ENCODE measurements around the gene GPHA2.
A peak's percentile ranks its signal among the peaks of the same experiment; 100 is the strongest.

The GPHA2 gene

GRCh38 chr11:64894070-64894811 is 41.5 kb downstream of the GPHA2 start:
- peaks cover 49% of the 10 kb centered on the region for H3K36me3 ChIP-seq
- no peak for TF ChIP-seq Cebpa-rat (IDR thresholded peaks at IDR 0.05)
- peak overlapping the region; percentile 77 for H3K9ac ChIP-seq
- H3K27ac ChIP-seq = peak overlapping the region; percentile 88
- H4K20me1 ChIP-seq = no peaks in the 10 kb centered on the region
- no peaks in the 10 kb centered on the region for H3K9me3 ChIP-seq
- H3K4me1 ChIP-seq = peaks cover 75% of the 10 kb centered on the region
- H3K4me3 ChIP-seq = no peak overlapping the region; the same call in 1 of the 2 replicates
- H3K27me3 ChIP-seq = no peaks in the 10 kb centered on the region
- peak overlapping the region; percentile 92 for H3K4me2 ChIP-seq

GRCh38 chr11:64893194-64894069 is 42.3 kb downstream of the GPHA2 start:
- peak overlapping the region; percentile 92 for H3K4me2 ChIP-seq
- peaks cover 84% of the 10 kb centered on the region for H3K4me1 ChIP-seq
- H3K9ac ChIP-seq = peak overlapping the region; percentile 77
- peak overlapping the region; percentile 88 for H3K27ac ChIP-seq
- peaks cover 41% of the 10 kb centered on the region for H3K36me3 ChIP-seq
- peak overlapping the region; percentile 20; the same call in 1 of the 2 replicates for H3K4me3 ChIP-seq
- no peaks in the 10 kb centered on the region for H3K27me3 ChIP-seq
- H3K9me3 ChIP-seq = no peaks in the 10 kb centered on the region
- H4K20me1 ChIP-seq = no peaks in the 10 kb centered on the region
- TF ChIP-seq Cebpa-rat (IDR thresholded peaks at IDR 0.05) = no peak

- peaks cover 34% of the 10 kb centered on the region for H3K36me3 ChIP-seq
Observed at GRCh38 chr11:64892838-64893193, 42.9 kb downstream of the GPHA2 start.

GRCh38 chr11:64892411-64892831 is 43.3 kb downstream of the GPHA2 start:
- peaks cover 89% of the 10 kb centered on the region for H3K4me1 ChIP-seq
- peak overlapping the region; percentile 92 for H3K4me2 ChIP-seq
- no peaks in the 10 kb centered on the region for H3K27me3 ChIP-seq
- H4K20me1 ChIP-seq = no peaks in the 10 kb centered on the region
- H3K9ac ChIP-seq = peak overlapping the region; percentile 77
- H3K36me3 ChIP-seq = peaks cover 30% of the 10 kb centered on the region
- TF ChIP-seq Cebpa-rat (IDR thresholded peaks at IDR 0.05) = no peak
- H3K9me3 ChIP-seq = no peaks in the 10 kb centered on the region
- H3K4me3 ChIP-seq = peak overlapping the region; percentile 20; the same call in 1 of the 2 replicates
- H3K27ac ChIP-seq = peak overlapping the region; percentile 88

More at GRCh38 chr11:64892838-64893193, 42.9 kb downstream of the GPHA2 start:
- peak overlapping the region; percentile 20 for H3K4me3 ChIP-seq
- H3K9me3 ChIP-seq = no peaks in the 10 kb centered on the region
- H3K4me2 ChIP-seq = peak overlapping the region; percentile 92
- no peaks in the 10 kb centered on the region for H4K20me1 ChIP-seq
- H3K27me3 ChIP-seq = no peaks in the 10 kb centered on the region
- H3K9ac ChIP-seq = peak overlapping the region; percentile 77
- H3K27ac ChIP-seq = peak overlapping the region; percentile 88
- H3K4me1 ChIP-seq = peaks cover 89% of the 10 kb centered on the region
- TF ChIP-seq Cebpa-rat (IDR thresholded peaks at IDR 0.05) = no peak

GRCh38 chr11:64891880-64892279 is 43.8 kb downstream of the GPHA2 start:
- no peaks in the 10 kb centered on the region for H3K9me3 ChIP-seq
- H3K4me2 ChIP-seq = peak overlapping the region; percentile 92
- peaks cover 89% of the 10 kb centered on the region for H3K4me1 ChIP-seq
- H3K36me3 ChIP-seq = peaks cover 25% of the 10 kb centered on the region
- H3K4me3 ChIP-seq = no peak overlapping the region
- H3K9ac ChIP-seq = peak overlapping the region; percentile 77
- no peak for TF ChIP-seq Cebpa-rat (IDR thresholded peaks at IDR 0.05)
- H4K20me1 ChIP-seq = no peaks in the 10 kb centered on the region
- no peaks in the 10 kb centered on the region for H3K27me3 ChIP-seq
- peak overlapping the region; percentile 88 for H3K27ac ChIP-seq

- TF ChIP-seq Cebpa-rat (IDR thresholded peaks at IDR 0.05) = no peak
- H4K20me1 ChIP-seq = no peaks in the 10 kb centered on the region
- no peak overlapping the region for H3K4me3 ChIP-seq
- peak overlapping the region; percentile 77 for H3K9ac ChIP-seq
- peaks cover 85% of the 10 kb centered on the region for H3K4me1 ChIP-seq
- H3K4me2 ChIP-seq = peak overlapping the region; percentile 92
- H3K27me3 ChIP-seq = no peaks in the 10 kb centered on the region
- H3K27ac ChIP-seq = peak overlapping the region; percentile 88
- H3K9me3 ChIP-seq = no peaks in the 10 kb centered on the region
- H3K36me3 ChIP-seq = peaks cover 20% of the 10 kb centered on the region
Observed at GRCh38 chr11:64891215-64891848, 44.4 kb downstream of the GPHA2 start.

GRCh38 chr11:64890522-64890939 is 45.2 kb downstream of the GPHA2 start:
- Histone ChIP-seq H3K9me3 (no peaks in the 10 kb centered on the region), H3K4me3 (no peak overlapping the region), H3K9ac (0 out of 2 replicates have a peak overlapping the region, but pooled peaks have one; percentile 34), H3K36me3 (peaks cover 12% of the 10 kb centered on the region; the same call in 1 of the 2 replicates), H4K20me1 (no peaks in the 10 kb centered on the region), H3K4me1 (peaks cover 84% of the 10 kb centered on the region), H3K27me3 (no peaks in the 10 kb centered on the region), H3K4me2 (peak overlapping the region; percentile 92), H3K27ac (peak overlapping the region; percentile 88)
- TF ChIP-seq Cebpa-rat (IDR thresholded peaks at IDR 0.05) = no peak

- Histone ChIP-seq H3K36me3 (no peaks in the 10 kb centered on the region), H3K4me2 (peak overlapping the region; percentile 92), H3K9ac (peak overlapping the region; percentile 64; the same call in 1 of the 2 replicates), H3K27me3 (no peaks in the 10 kb centered on the region), H3K4me1 (peaks cover 91% of the 10 kb centered on the region), H4K20me1 (no peaks in the 10 kb centered on the region), H3K9me3 (no peaks in the 10 kb centered on the region), H3K27ac (peak overlapping the region; percentile 75), H3K4me3 (no peak overlapping the region)
- no peak for TF ChIP-seq Cebpa-rat (IDR thresholded peaks at IDR 0.05)
Observed at GRCh38 chr11:64888729-64889511, 46.8 kb downstream of the GPHA2 start.

GRCh38 chr11:64888406-64888728 is 47.3 kb downstream of the GPHA2 start:
- no peak for TF ChIP-seq Cebpa-rat (IDR thresholded peaks at IDR 0.05)
- Histone ChIP-seq H3K4me3 (peak overlapping the region; percentile 47), H4K20me1 (no peaks in the 10 kb centered on the region)

More at GRCh38 chr11:64888406-64888728, 47.3 kb downstream of the GPHA2 start:
- H3K27ac ChIP-seq = peak overlapping the region; percentile 75
- peak overlapping the region; percentile 64; the same call in 1 of the 2 replicates for H3K9ac ChIP-seq
- H3K9me3 ChIP-seq = no peaks in the 10 kb centered on the region
- H3K4me2 ChIP-seq = peak overlapping the region; percentile 92
- H3K4me1 ChIP-seq = peaks cover 91% of the 10 kb centered on the region
- H3K36me3 ChIP-seq = no peaks in the 10 kb centered on the region
- no peaks in the 10 kb centered on the region for H3K27me3 ChIP-seq

Data from BLaER1 (cell line).